Retinal pigment epithelial cell (primary cell): ENCODE results near the gene RAD23A.

Experiments used
- DNase-seq: peaks from one replicate; pipeline ENCODE4 v3.0.0-alpha.2; 2010; ENCODE audit warnings: low read depth
- H3K4me3 ChIP-seq: 2 replicates; pipeline ENCODE4 v1.5.1; 2011; ENCODE audit warnings: mild to moderate bottlenecking, low read length, control low read depth, moderate library complexity
- CTCF ChIP-seq: conservative IDR thresholded peaks from 2 replicates; pipeline ENCODE4 v1.5.1; 2011; ENCODE audit warnings: low read depth, low read length, control low read depth, inconsistent platforms

Gene RAD23A

DNA sequence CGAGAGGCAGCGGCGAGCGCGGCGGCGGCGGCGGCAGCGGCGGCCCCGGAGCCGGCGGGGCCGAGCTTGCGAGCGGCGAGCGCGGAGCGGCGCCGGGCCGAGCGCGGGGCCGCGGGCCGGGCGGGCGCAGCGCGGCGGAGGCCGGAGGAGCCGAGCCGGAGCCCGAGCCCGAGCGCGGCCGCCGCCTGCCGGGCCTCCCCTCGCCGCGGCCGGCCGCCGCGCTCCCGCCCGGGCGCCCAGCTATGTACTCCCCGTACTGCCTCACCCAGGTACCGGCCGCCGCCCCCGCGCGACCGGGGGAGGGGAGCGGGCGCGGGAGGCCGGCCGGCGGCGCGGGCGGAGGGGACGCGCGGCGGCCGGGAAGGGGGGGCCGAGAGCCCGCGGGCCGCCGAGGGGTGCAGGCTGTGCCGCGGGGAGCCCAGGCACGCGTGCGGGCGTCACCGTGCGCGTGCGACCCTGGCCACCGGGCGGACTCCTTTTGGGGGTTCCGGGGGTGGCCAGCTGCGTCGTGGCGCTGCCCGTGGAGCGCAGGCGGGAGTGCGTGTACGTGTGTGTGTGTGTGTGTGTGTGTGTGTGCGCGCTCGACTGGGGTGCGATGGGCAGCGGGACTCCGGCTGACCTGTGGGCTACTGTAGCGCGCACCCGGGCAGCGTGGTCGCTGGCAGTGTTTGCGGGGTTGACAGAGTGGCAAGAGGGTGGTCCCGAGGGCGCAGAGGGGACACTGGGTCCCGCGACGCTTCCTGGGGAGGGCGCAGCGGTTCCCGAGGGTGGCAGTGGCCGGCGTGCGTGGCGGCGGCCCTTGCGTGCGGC is 50.1 kb downstream of the RAD23A start:
- TF ChIP-seq CTCF: no peak
- no peak for DNase-seq
- H3K4me3 ChIP-seq: peak overlapping the region; percentile 71

GRCh38 chr19:12996406-12997094 is 50.9 kb downstream of the RAD23A start:
- TF ChIP-seq CTCF: no peak
- peak overlapping the region; percentile 71 for H3K4me3 ChIP-seq
- no peak for DNase-seq

DNA sequence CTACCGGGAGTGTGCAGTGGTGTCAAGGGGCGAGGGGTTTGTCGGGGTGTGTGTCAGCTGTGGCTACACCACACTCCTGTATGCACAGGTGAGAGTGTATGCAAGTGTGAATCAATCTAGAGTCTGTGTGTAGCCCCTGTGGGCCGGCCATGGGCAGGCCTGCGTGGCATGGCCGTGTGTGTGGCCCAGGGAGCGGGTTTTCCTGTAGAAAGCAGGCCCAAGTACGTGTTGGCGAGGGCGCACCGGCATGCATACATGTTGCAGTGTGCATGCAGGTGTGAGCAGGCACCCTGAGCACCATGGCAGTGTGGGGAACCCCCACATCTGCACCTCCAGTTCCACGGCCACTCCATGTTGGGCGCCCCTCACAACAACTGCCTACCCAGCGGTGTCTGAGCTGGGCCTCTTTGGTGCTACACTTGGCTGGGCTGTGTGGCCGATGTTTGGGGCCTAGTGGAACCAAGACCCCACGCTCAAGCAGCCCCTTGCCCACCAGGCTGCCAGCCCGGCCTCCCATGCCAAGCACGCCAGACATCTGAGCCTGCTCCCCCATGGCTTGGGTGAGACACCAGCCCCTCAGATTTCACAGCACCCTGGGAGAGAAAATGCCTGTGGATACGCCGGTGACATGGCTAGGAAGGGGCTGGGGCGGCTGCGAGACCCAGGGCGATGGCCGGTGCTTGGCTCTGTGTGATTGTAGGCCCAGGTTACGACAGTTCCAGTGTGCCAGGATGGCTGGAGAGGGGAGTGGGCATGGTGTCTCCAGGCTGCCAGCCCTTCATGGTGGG is 51.7 kb downstream of the RAD23A start:
- H3K4me3 ChIP-seq: peak overlapping the region; percentile 71
- no peak for DNase-seq
- TF ChIP-seq CTCF: no peak

GRCh38 chr19:12997967-12998940 is 52.6 kb downstream of the RAD23A start:
- no peak overlapping the region for H3K4me3 ChIP-seq
- no peak for TF ChIP-seq CTCF
- no peak for DNase-seq

DNA sequence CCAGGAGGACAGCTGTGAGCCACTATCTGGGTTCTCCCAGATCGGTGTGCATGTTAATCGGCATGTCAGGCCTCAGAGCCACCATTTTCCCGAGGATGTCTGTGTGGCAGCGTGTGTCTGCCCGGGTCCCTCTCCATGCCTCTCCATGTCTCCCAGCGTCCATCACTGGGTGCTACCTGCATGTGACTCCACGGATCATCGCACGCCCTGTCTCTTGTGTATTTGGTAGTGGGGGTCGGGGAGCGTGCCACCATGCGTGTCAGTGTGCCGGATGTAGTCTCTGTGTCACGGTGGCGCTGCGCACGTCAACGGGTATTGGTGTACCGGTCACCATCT is 55.5 kb downstream of the RAD23A start:
- no peak for TF ChIP-seq CTCF
- H3K4me3 ChIP-seq: no peak overlapping the region

GRCh38 chr19:13001502-13002165 is 56.0 kb downstream of the RAD23A start:
- H3K4me3 ChIP-seq: no peak overlapping the region
- DNase-seq: no peak
- TF ChIP-seq CTCF: no peak

More for the DNA sequence above, 55.5 kb downstream of the RAD23A start:
- DNase-seq: no peak
